ENCODE results near the gene CEACAM5. TPM values are rescaled to one million over a fixed set of nuclear protein-coding genes. Genes with fewer than 3 reads are reported as not detected.

Gene CEACAM5
- total RNA-seq, 4 donors from 2014 or later, result 95.5 to 1,964 (median 1,677) TPM

DNA sequence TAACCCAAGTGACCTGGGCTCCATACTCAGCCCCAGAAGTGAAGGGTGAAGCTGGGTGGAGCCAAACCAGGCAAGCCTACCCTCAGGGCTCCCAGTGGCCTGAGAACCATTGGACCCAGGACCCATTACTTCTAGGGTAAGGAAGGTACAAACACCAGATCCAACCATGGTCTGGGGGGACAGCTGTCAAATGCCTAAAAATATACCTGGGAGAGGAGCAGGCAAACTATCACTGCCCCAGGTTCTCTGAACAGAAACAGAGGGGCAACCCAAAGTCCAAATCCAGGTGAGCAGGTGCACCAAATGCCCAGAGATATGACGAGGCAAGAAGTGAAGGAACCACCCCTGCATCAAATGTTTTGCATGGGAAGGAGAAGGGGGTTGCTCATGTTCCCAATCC, 14.2 kb upstream of the CEACAM5 start:
- DNase-seq, result no peak
- WGBS, 2 donors (ENCODE audit: low coverage in 1 of 2), result 67% methylated on average over 1 of the region's 1 CpG; no CpG with 5 or more reads in 1 of the 2 donors
- in situ Hi-C loops (cut with MboI; ENCODE audit: low pct_ligation_motif_present in 1 of 4, low pct_unique_long_range_greater_than_20kb in 1 of 4, low sequenced_read_pairs in 3 of 4) (no loop called here), intact Hi-C loops (cut with DNase I; ENCODE audit: low total_unique reads) (no loop called here)
- H3K4me3 ChIP-seq, result no peak overlapping the region
- no peaks in the 10 kb centered on the region for H3K36me3 ChIP-seq
- H3K4me1 ChIP-seq, result peaks cover 0 to 14% (median 8%) of the 10 kb centered on the region in 4 donors
- no peak overlapping the region for H3K27ac ChIP-seq
- no peaks in the 10 kb centered on the region for H3K9me3 ChIP-seq
- TF ChIP-seq, protein P1, sequence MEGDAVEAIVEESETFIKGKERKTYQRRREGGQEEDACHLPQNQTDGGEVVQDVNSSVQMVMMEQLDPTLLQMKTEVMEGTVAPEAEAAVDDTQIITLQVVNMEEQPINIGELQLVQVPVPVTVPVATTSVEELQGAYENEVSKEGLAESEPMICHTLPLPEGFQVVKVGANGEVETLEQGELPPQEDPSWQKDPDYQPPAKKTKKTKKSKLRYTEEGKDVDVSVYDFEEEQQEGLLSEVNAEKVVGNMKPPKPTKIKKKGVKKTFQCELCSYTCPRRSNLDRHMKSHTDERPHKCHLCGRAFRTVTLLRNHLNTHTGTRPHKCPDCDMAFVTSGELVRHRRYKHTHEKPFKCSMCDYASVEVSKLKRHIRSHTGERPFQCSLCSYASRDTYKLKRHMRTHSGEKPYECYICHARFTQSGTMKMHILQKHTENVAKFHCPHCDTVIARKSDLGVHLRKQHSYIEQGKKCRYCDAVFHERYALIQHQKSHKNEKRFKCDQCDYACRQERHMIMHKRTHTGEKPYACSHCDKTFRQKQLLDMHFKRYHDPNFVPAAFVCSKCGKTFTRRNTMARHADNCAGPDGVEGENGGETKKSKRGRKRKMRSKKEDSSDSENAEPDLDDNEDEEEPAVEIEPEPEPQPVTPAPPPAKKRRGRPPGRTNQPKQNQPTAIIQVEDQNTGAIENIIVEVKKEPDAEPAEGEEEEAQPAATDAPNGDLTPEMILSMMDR (IDR thresholded peaks at IDR 0.05), result no peak
- TF ChIP-seq EP300 (IDR thresholded peaks at IDR 0.05; ENCODE audit: low read depth) (no peak), POLR2AphosphoS5 (IDR thresholded peaks at IDR 0.05) (no peak), POLR2A (IDR thresholded peaks at IDR 0.05) (no peak)
- no peaks in the 10 kb centered on the region for H3K27me3 ChIP-seq

GRCh38 chr19:41694831-41695635, 13.4 kb upstream of the CEACAM5 start:
- no peak for TF ChIP-seq POLR2A (IDR thresholded peaks at IDR 0.05)
- intact Hi-C loops (cut with DNase I; ENCODE audit: low total_unique reads), result no loop called here

GRCh38 chr19:41695745-41696144, 12.7 kb upstream of the CEACAM5 start:
- H3K4me1 ChIP-seq, result peaks cover 0 to 29% (median 15%) of the 10 kb centered on the region in 4 donors
- WGBS, 2 donors (ENCODE audit: low coverage in 1 of 2), result 27% methylated on average over 1 of the region's 2 CpGs; no CpG with 5 or more reads in 1 of the 2 donors
- in situ Hi-C loops (cut with MboI; ENCODE audit: low pct_ligation_motif_present in 1 of 4, low pct_unique_long_range_greater_than_20kb in 1 of 4, low sequenced_read_pairs in 3 of 4), result no loop called here
- H3K27me3 ChIP-seq, result no peaks in the 10 kb centered on the region
- intact Hi-C loops (cut with DNase I; ENCODE audit: low total_unique reads), result no loop called here
- TF ChIP-seq POLR2AphosphoS5 (IDR thresholded peaks at IDR 0.05), result no peak
- TF ChIP-seq, protein P1 (IDR thresholded peaks at IDR 0.05), result no peak
- no peak for TF ChIP-seq POLR2A (IDR thresholded peaks at IDR 0.05)
- no peak for TF ChIP-seq EP300 (IDR thresholded peaks at IDR 0.05; ENCODE audit: low read depth)
- DNase-seq, result peak; percentile 5
- H3K9me3 ChIP-seq, result no peaks in the 10 kb centered on the region
- H3K27ac ChIP-seq, result no peak overlapping the region
- no peaks in the 10 kb centered on the region for H3K36me3 ChIP-seq
- H3K4me3 ChIP-seq, result no peak overlapping the region

More at GRCh38 chr19:41694831-41695635, 13.4 kb upstream of the CEACAM5 start:
- Histone ChIP-seq H3K27me3 (no peaks in the 10 kb centered on the region), H3K4me3 (no peak overlapping the region), H3K27ac (no peak overlapping the region), H3K4me1 (peaks cover 0 to 23% (median 15%) of the 10 kb centered on the region in 4 donors), H3K9me3 (no peaks in the 10 kb centered on the region), H3K36me3 (no peaks in the 10 kb centered on the region)
- in situ Hi-C loops (cut with MboI; ENCODE audit: low pct_ligation_motif_present in 1 of 4, low pct_unique_long_range_greater_than_20kb in 1 of 4, low sequenced_read_pairs in 3 of 4), result no loop called here
- WGBS, 2 donors (ENCODE audit: low coverage in 1 of 2), result 74 to 79% methylated on average over 2 to 8 of the region's 8 CpGs
- peak; percentile 4 for DNase-seq

DNA sequence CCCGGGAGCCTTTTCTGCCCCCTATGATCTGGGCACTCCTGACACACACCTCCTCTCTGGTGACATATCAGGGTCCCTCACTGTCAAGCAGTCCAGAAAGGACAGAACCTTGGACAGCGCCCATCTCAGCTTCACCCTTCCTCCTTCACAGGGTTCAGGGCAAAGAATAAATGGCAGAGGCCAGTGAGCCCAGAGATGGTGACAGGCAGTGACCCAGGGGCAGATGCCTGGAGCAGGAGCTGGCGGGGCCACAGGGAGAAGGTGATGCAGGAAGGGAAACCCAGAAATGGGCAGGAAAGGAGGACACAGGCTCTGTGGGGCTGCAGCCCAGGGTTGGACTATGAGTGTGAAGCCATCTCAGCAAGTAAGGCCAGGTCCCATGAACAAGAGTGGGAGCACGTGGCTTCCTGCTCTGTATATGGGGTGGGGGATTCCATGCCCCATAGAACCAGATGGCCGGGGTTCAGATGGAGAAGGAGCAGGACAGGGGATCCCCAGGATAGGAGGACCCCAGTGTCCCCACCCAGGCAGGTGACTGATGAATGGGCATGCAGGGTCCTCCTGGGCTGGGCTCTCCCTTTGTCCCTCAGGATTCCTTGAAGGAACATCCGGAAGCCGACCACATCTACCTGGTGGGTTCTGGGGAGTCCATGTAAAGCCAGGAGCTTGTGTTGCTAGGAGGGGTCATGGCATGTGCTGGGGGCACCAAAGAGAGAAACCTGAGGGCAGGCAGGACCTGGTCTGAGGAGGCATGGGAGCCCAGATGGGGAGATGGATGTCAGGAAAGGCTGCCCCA, 11.8 kb upstream of the CEACAM5 start:
- TF ChIP-seq EP300 (IDR thresholded peaks at IDR 0.05; ENCODE audit: low read depth) (no peak), POLR2AphosphoS5 (IDR thresholded peaks at IDR 0.05) (no peak), POLR2A (IDR thresholded peaks at IDR 0.05) (no peak)
- TF ChIP-seq, protein P1 (IDR thresholded peaks at IDR 0.05), result no peak
- DNase-seq, result peak; percentile 31
- H3K36me3 ChIP-seq, result no peaks in the 10 kb centered on the region
- H3K9me3 ChIP-seq, result no peaks in the 10 kb centered on the region
- intact Hi-C loops (cut with DNase I; ENCODE audit: low total_unique reads) (no loop called here), in situ Hi-C loops (cut with MboI; ENCODE audit: low pct_ligation_motif_present in 1 of 4, low pct_unique_long_range_greater_than_20kb in 1 of 4, low sequenced_read_pairs in 3 of 4) (no loop called here)
- H3K4me1 ChIP-seq, result peaks cover 0 to 29% (median 15%) of the 10 kb centered on the region in 4 donors
- WGBS, 2 donors (ENCODE audit: low coverage in 1 of 2), result 71% methylated on average over 7 of the region's 7 CpGs; no CpG with 5 or more reads in 1 of the 2 donors
- H3K27me3 ChIP-seq, result no peaks in the 10 kb centered on the region
- no peak overlapping the region for H3K27ac ChIP-seq
- no peak overlapping the region for H3K4me3 ChIP-seq

Data from transverse colon (tissue), 4 donors.